Coronary artery (tissue), 2 donors: Measurements from ENCODE around the gene TUBGCP5.
A peak's percentile ranks its signal among the peaks of the same experiment; 100 is the strongest.
"Not testable (repeated sequence)": the region's sequence is repeated elsewhere in the genome, so short reads cannot be mapped to it uniquely, and the experiment has no call there.

Experiments
- DNase-seq: peaks from one replicate; pipeline ENCODE4 v3.0.0-alpha.2; 2017; ENCODE audit warnings: low spot score
- H3K27ac ChIP-seq, 2 donors: fragments of 200-600 bp; sonication (generic); one replicate each; pipeline ENCODE4 v1.5.1; 2016 to 2019
- H3K4me3 ChIP-seq: fragments of 200-600 bp; sonication (generic); 2 replicates; pipeline ENCODE4 v1.5.1; 2016; ENCODE audit warnings: mild to moderate bottlenecking, moderate library complexity
- CTCF ChIP-seq: fragments of 200-600 bp; sonication (generic); IDR thresholded peaks from one replicate; pipeline ENCODE4 v1.5.1; 2019; ENCODE audit warnings: antibody characterized with exemption

TUBGCP5 gene

GRCh38 chr15:23038726-23039142 lies 635 bp downstream of the TUBGCP5 start:
- no peak for TF ChIP-seq CTCF
- Histone ChIP-seq H3K4me3 (peak overlapping the region; percentile 98), H3K27ac (peak overlapping the region; percentile 35 to 89)
- DNase-seq: no peak

- peak; percentile 53 for TF ChIP-seq CTCF
- Histone ChIP-seq H3K4me3 (no peak overlapping the region), H3K27ac (no peak overlapping the region)
- DNase-seq: no peak
Observed at GRCh38 chr15:23035964-23036566, 3.3 kb downstream of the TUBGCP5 start.

GRCh38 chr15:23033979-23034378 lies 5.4 kb downstream of the TUBGCP5 start:
- DNase-seq: no peak
- H3K27ac ChIP-seq: no peak overlapping the region
- no peak for TF ChIP-seq CTCF
- H3K4me3 ChIP-seq: no peak overlapping the region

- TF ChIP-seq CTCF: no peak
- Histone ChIP-seq H3K4me3 (no peak overlapping the region), H3K27ac (no peak overlapping the region)
- DNase-seq: no peak
Observed at GRCh38 chr15:23026218-23026617, 13.2 kb downstream of the TUBGCP5 start.

- TF ChIP-seq CTCF: no peak
- no peak for DNase-seq
- no peak overlapping the region for H3K4me3 ChIP-seq
- H3K27ac ChIP-seq: no peak overlapping the region
Observed at GRCh38 chr15:23022156-23022555, 17.2 kb downstream of the TUBGCP5 start.

DNA sequence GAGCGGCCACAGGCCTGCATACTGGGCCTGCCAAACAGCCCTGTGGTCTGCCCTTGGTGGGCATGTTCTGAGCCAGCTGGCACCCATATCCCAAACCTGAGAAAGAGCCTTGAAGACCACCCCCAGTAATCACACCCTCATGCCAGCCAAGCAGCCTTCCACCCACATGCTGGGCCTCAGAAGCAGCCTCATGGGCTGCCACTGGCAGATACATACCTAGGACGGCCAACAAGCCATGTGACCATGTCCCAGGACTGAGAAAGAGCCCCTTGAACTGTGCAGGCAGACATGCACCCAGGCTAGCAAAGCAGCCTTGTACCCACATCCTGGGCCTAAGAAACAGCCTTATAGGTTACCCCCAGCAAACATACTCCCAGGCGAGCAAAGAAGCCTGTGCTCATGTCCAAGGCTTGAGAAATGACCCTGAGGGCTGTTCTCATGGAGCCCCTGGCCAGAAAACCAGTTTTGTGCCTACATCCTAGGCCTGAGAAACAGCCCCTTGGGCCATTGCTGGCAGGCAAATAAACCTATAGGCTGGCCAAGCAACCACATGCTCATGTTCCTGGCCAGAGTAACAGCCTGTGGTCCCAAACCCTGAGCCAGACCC lies 24.9 kb downstream of the TUBGCP5 start:
- Histone ChIP-seq H3K27ac (no peak overlapping the region), H3K4me3 (no peak overlapping the region)
- TF ChIP-seq CTCF: no peak
- DNase-seq: no peak

- DNase-seq: peak; percentile 46
- Histone ChIP-seq H3K27ac (no peak overlapping the region), H3K4me3 (no peak overlapping the region)
- TF ChIP-seq CTCF: no peak
Observed at GRCh38 chr15:23013681-23014080, 25.7 kb downstream of the TUBGCP5 start.

GRCh38 chr15:23012616-23013015 lies 26.8 kb downstream of the TUBGCP5 start:
- not testable (repeated sequence) for H3K4me3 ChIP-seq, H3K27ac ChIP-seq
- DNase-seq: peak; percentile 17
